ENCODE measurements around the gene CACNA2D2. TPM values are rescaled to one million over a fixed set of nuclear protein-coding genes. Genes with fewer than 3 reads are reported as not detected.
A peak's percentile ranks its signal among the peaks of the same experiment; 100 is the strongest.

The CACNA2D2 gene
- total and polyA plus RNA-seq, 7 donors: 0.49 to 1.7 (median 1.1) TPM; not detected in 1

- Histone ChIP-seq H3K27ac (peak overlapping the region in 2 of 4 donors; percentile 64 to 69), H3K36me3 (no peaks in the 10 kb centered on the region), H3K4me3 (peak overlapping the region; percentile 12 to 65 (median 58)), H3K9me3 (no peaks in the 10 kb centered on the region), H3K27me3 (peaks cover 4 to 45% (median 7%) of the 10 kb centered on the region in 3 donors), H3K4me1 (peaks cover 0 to 17% (median 11%) of the 10 kb centered on the region in 4 donors)
- intact Hi-C loops (cut with DNase I): no loop called here
- no peak for DNase-seq
- 2% methylated on average over 79 of the region's 79 CpGs for WGBS, 2 donors
- no peak for TF ChIP-seq EP300 (IDR thresholded peaks at IDR 0.05)
- TF ChIP-seq CTCF (IDR thresholded peaks at IDR 0.05): no peak
- no peak for TF ChIP-seq POLR2AphosphoS5 (IDR thresholded peaks at IDR 0.05)
- TF ChIP-seq POLR2A (IDR thresholded peaks at IDR 0.05): no peak
Measured at GRCh38 chr3:50502584-50503423, 630 bp downstream of the CACNA2D2 start.

- intact Hi-C loops (cut with DNase I): no loop called here
- no peaks in the 10 kb centered on the region for H3K36me3 ChIP-seq
- H3K4me3 ChIP-seq: peak overlapping the region in 2 of 4 donors; percentile 63 to 65
- no peak for DNase-seq
- peaks cover 0 to 17% (median 11%) of the 10 kb centered on the region in 4 donors for H3K4me1 ChIP-seq
- no peak overlapping the region for H3K27ac ChIP-seq
- no peaks in the 10 kb centered on the region for H3K9me3 ChIP-seq
- 25 to 39% methylated on average over 7 of the region's 7 CpGs for WGBS, 2 donors
- TF ChIP-seq EP300 (IDR thresholded peaks at IDR 0.05) (no peak), CTCF (IDR thresholded peaks at IDR 0.05) (no peak), POLR2A (IDR thresholded peaks at IDR 0.05) (no peak), POLR2AphosphoS5 (IDR thresholded peaks at IDR 0.05) (no peak)
- H3K27me3 ChIP-seq: peaks cover 4 to 45% (median 7%) of the 10 kb centered on the region in 3 donors
Measured at GRCh38 chr3:50502225-50502583, 1.2 kb downstream of the CACNA2D2 start.

- no peak for DNase-seq
- no peaks in the 10 kb centered on the region for H3K9me3 ChIP-seq
- H3K4me1 ChIP-seq: no peaks in the 10 kb centered on the region
- intact Hi-C loops (cut with DNase I): no loop called here
- TF ChIP-seq POLR2A (IDR thresholded peaks at IDR 0.05): no peak
- TF ChIP-seq CTCF (IDR thresholded peaks at IDR 0.05): no peak
- TF ChIP-seq POLR2AphosphoS5 (IDR thresholded peaks at IDR 0.05): no peak
- no peak for TF ChIP-seq EP300 (IDR thresholded peaks at IDR 0.05)
- H3K27me3 ChIP-seq: peaks cover 0 to 25% (median 7%) of the 10 kb centered on the region in 3 donors
- 78 to 84% methylated on average over 16 of the region's 16 CpGs for WGBS, 2 donors
- no peak overlapping the region for H3K4me3 ChIP-seq
- no peak overlapping the region for H3K27ac ChIP-seq
- H3K36me3 ChIP-seq: no peaks in the 10 kb centered on the region
Measured at GRCh38 chr3:50495609-50496423, 7.6 kb downstream of the CACNA2D2 start.

GRCh38 chr3:50494126-50494525 is 9.3 kb downstream of the CACNA2D2 start:
- Histone ChIP-seq H3K9me3 (no peaks in the 10 kb centered on the region), H3K4me1 (no peaks in the 10 kb centered on the region), H3K36me3 (no peaks in the 10 kb centered on the region), H3K4me3 (no peak overlapping the region), H3K27me3 (peaks cover 0 to 15% (median 0%) of the 10 kb centered on the region in 3 donors), H3K27ac (no peak overlapping the region)
- DNase-seq: no peak
- TF ChIP-seq CTCF (IDR thresholded peaks at IDR 0.05) (no peak), POLR2AphosphoS5 (IDR thresholded peaks at IDR 0.05) (no peak), POLR2A (IDR thresholded peaks at IDR 0.05) (no peak), EP300 (IDR thresholded peaks at IDR 0.05) (no peak)
- 71 to 74% methylated on average over 8 of the region's 8 CpGs for WGBS, 2 donors
- intact Hi-C loops (cut with DNase I): no loop called here
